HG03064 (cell line): ENCODE data around the gene GDI2.
A peak's percentile ranks its signal among the peaks of the same experiment; 100 is the strongest.
"Not testable (repeated sequence)": the region's sequence is repeated elsewhere in the genome, so short reads cannot be mapped to it uniquely, and the experiment has no call there.

Experiments used
- ATAC-seq: cut with Tn5 transposase; IDR thresholded peaks from one replicate; pipeline ENCODE4 v1.9.1; 2021; ENCODE audit warnings: low read depth; ENCODE audit not compliant: unreplicated experiment

The GDI2 gene

DNA sequence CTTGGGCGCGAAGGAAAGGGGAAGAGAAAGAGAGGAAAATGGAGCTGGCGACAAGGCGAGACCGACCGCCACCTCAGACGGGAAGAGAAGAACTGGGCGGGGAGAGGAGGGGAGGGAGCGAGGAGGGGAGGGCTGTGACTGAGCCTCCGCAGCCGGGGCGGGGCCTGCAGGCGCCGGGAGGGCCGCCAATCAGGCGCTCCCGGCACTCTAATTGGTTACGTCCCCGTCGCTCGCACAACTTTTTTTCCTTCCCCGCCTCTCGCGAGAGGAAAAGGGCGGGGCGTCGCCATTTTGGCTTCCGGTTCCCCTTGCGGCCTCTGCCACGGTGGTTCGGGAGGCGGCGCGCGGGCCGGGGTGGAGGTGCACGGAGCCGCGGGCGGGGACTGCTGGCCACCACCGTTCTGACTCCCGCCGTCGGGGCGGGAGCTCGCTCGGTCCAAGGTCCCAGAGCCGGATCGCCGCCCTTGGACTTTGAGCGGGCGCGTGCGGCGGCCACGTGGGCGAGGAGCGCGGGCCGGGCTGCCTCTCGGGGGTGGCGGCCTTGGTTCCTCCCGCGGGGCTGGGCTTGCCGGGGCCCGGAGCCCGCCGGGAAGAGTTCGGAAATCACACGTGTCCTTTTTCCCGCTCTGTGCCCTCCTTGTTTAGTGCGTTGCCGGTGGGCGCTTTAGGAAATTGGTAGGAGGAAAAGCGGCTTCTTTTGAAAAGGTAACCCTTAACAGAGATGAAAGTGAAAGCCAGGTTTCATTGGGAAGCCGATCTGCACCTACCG, at the start of gene GDI2:
TSS of gene GDI2 (minus strand) at position 94 of the 769 bp plus-strand sequence. CDS start 176 bp downstream, outside the sequence.
- peak; percentile 69 for ATAC-seq

DNA sequence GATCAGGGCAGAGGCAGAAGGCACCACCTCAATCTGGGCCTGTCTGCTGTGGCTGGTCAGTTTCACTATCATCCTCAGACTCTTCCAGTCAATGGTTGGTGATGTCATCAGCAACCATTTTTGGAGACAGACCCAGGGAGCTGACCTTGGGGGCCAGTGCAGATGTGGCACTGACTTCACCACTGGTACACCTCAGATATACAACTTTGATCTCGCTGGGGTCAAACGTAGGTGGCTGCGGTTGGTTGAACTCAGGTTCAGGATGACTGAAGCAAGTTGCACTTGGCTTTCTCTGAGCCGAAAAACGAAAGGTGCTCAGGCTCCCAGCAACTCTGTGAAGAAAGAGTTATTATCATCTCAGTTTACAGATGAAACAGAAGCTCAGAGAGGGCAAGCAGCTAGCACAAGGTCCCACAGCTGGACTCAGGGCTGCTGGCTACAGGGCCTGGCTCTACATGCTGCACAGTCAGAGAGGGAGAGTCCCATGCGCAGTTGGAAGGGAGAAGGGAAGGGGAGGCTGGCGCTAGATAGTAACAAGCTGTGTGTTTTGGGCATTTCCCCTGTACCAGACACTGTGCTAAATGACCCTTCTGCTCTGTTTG, 49.2 kb upstream of the GDI2 start:
- peak; percentile 92 for ATAC-seq

- no peak for ATAC-seq
These were observed 46.8 kb upstream of the GDI2 start for GRCh38 chr10:5860066-5860465.

DNA sequence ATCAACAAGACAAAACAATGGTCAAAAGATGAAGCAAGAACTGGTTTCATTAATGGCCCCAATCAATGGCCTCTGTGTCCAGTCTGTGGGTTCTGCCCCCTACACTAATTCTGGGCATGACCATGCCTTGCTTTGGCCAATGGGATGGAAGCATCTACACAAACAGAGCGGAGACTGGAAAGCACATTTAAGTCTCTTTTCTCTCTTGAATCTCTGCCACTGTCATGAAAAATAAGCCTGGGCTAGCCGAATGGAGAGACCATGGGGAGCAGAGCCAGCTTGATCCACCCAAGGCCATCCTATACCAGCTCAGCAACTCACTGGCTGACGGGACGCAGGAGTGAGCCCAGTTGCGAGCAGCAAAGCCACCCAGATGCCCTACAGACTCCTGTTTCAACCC, 45.6 kb upstream of the GDI2 start:
- ATAC-seq, result no peak

DNA sequence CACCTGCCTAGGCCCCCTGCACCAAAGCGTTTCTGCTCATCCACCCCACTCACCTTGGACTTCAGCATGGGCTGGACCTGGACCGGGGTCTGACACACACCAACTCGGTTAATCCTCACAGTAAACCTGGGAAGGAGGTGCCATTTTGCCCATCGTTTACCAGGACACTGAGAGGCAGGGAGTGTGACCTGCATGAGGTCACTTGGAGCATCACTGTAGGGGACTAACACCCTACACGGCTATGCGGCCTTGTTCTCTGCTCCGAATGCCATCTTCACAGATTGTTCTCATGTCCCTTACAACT, 43.4 kb upstream of the GDI2 start:
- ATAC-seq, result no peak

DNA sequence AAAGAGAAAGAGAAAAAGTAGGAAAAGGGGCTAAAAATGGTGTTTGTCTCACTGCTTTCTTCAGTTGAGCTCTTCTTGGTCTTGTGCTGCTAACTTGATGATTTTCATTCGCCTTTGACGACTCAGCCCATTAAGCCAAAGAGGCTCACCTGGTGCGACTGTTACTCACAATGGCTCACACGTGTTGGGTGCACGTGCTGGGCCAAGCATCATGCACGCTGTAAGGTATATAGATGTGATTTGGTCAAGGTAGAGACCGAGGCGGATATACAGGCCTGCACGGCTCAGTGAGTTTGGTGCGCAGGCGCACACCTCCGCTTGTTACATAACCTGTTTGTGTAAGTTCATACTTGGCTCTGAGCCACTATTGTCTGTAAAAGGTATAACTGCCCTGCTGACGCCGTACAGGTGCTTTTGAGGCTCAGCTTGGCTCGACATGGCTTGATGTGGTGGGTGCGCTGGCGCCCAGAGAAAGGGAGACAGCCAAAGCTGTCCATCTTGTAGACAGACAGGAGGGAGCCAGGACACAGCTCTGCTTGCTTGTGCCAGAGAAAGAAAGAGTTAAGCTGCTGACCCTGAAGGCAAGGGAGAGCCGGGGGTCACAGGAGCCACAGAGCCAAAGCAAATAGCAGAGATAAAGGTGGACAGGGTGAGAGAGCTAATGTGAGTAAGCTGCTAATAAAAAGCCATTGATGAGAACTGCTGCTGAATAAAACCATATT, 42.9 kb upstream of the GDI2 start:
- ATAC-seq, result no peak

- ATAC-seq, result no peak
These were observed 40.9 kb upstream of the GDI2 start for GRCh38 chr10:5854131-5854475.

- not testable (repeated sequence) for ATAC-seq
These were observed 33.4 kb upstream of the GDI2 start for GRCh38 chr10:5846667-5847066.

- ATAC-seq, result no peak
These were observed 31.3 kb upstream of the GDI2 start for GRCh38 chr10:5844345-5845055.

GRCh38 chr10:5843686-5844344, 30.6 kb upstream of the GDI2 start:
- no peak for ATAC-seq

GRCh38 chr10:5841965-5842364, 28.7 kb upstream of the GDI2 start:
- ATAC-seq, result no peak

DNA sequence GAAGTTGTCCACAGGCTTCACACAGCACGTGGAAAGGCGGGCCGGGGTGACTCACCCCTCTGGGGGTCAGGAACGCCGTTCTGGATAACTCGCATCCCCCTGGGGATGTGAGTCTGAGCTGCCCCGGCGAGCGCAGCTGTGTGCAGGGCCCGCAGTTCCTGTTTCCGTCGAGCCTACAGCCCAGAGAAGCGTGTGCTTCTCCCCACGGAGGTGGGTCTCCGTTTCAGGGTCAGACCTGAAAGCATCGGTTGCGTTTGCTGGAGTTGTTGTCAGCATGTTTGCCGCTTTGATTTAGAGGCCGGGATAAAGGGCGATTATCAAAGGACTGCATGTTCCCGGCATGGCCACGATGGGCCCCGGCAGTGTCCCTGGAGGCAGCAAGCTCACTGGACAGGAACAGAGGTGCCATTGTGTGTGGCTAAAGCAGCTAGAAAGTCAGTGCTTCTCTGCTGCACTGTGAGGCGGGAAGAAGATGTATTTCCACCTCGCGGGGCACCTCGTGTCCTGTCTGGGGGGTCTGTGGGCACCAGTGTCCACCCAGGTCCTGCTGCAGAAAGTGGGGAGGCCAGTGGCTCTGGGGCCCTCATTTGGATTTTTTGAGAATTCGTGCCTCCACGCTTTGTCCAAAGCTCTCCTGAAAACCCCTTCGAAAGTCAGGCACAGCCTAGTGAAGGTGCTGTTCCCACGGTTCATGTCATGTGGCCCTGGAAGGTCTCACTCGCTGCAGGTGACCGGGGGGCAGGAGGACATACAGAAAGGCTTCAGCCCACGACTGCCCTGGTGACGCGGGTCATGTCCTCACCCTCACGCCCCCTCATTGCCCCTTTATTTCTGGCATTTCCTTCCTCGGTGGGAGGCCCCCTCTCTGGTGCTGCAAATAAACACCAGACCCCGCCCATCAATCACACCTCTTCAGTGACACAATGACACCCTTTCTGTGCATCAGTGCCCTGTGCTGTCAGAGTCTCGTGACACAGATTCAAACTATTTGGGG, 27.4 kb upstream of the GDI2 start:
- peak; percentile 64 for ATAC-seq

GRCh38 chr10:5836181-5836580, 22.9 kb upstream of the GDI2 start:
- not testable (repeated sequence) for ATAC-seq

GRCh38 chr10:5835446-5836095, 22.3 kb upstream of the GDI2 start:
- ATAC-seq, result no peak

DNA sequence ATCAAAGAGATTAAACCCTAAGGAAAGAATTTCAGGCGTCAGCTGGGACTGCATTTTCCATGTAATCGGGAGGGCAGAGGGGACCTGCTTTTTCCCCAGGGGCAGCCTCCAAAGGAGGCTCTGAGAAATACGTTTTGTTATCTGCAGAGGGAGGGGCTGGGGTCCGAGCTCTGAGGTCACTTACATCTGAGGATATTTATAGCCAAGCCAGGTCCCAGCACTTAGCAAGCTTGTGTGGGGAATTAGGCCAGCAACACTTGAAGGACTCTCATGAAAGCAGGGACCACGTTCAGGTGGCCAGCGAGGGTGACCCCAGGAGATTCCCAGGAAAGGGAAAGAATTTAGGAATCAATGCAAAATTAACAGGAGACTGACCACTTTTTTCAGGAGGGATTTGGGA, 20.6 kb upstream of the GDI2 start:
- ATAC-seq, result no peak

- ATAC-seq, result no peak
These were observed 19.7 kb upstream of the GDI2 start for GRCh38 chr10:5832946-5833345.

- ATAC-seq, result no peak
These were observed 18.2 kb upstream of the GDI2 start for GRCh38 chr10:5831446-5831782.

- ATAC-seq, result no peak
These were observed 17.6 kb upstream of the GDI2 start for GRCh38 chr10:5830629-5831445.
